ENCODE data around the gene GALT.

GALT gene

GRCh38 chr9:34686231-34686630 is 39.8 kb downstream of the GALT start:
- no peak for DNase-seq

DNA sequence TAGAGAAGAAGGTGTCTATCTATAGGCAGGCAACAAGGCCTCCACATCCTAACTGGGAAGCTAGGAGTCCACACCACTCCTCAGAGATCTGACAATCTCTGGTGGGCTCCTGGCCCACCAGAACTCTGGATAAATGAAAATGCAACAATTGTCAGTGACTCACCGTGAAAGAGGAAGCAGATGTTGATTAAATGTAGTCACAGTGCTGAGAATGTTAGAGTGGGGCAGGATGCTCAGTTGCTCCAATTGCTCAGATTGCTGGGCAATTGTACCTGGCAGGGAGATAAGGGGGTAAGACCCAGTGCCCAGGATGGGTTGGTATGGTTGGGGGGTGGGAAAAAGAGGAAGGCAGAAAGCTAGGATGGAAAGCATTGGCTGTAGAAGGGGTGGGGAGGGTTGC is 40.3 kb downstream of the GALT start:
- no peak for DNase-seq

DNA sequence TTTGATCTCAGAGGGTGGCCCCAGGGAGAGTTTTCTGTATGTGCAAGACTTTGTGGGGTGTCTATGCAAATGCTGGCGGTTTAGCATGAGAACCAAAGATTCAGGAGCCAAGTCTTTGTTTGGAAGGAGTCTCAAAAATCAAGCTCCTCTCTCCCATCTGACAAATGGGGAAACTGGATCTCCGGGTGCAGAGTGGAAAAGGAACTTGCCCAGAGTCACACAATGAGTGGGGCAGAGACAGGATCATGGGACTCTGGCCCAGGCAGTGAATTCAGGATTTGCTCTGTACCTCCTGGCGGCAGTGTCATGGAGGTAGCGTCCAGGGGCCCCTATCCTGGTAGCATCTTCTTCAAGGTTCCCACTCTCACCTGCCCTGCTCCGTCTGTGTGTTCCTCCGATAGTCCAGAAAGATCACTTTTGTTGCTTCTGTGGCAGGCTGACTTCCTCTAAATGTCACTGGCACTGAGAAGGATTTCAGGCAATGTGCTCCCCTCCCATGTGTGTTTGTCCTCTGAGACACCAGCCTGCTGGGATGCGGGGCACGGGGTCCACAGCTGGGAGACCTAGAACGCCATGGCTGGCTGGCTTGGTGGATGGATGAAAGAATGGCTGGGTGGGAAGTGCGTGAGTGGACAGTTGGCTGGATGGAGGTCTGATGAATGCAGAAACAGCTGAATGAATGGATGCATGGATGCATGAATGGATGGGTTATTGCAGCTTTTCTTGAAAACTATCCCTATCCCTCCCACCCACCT is 41.0 kb downstream of the GALT start:
- DNase-seq = no peak

DNA sequence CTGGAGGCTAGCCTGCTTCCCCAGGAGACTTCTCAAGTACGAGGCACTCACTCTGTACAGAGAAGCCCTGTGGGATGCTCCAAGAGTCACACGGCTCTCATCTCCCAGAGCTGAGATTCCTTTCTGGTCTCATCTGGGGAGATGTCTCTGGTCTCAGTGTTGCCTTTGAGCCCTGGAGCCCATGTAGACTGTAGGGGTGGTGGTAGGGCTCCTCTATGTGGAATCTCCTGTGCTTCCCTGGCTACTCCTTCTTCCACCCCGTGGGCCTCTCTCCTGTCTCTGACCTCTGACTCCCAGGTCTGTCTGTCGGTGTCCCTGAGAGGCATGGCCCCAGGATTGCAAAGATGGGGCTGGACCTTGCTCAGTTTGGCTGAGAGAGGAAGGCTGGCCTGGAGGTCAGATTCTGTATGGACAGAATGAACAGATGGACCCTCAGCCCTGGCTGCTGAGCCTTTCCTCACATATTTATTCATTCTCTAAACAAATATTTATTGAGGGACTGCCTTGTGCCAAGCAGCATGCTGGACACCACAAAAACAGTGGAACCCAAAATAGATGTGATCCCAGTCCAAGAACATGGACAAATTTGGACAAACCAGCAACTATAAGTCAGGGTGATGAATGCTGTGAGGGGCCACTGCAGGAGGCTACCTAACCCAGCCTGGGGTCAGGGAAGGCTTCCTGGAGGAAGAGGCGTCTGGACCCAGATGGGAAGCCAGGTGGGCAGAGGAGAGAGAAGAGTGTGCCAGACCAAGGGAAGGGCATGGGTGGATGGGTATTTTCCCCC is 42.0 kb downstream of the GALT start:
- no peak for DNase-seq

DNA sequence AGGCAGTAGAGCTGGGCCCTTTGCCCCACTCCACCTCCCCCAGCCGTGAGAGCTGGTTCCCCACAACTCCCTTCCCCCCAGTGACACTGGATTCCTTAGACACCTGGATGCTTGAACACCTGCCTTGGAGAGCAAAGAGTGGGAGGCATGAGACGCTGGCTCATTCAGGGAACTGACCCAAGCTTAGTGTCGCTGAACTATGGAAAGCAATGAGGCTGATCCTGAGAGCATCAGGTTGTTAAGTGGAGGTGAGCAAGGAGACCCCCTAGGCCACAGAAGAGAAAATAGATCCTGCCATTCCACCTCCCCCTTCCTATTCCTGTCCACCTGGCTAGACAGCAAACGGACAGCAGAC is 42.6 kb downstream of the GALT start:
- DNase-seq = no peak

DNA sequence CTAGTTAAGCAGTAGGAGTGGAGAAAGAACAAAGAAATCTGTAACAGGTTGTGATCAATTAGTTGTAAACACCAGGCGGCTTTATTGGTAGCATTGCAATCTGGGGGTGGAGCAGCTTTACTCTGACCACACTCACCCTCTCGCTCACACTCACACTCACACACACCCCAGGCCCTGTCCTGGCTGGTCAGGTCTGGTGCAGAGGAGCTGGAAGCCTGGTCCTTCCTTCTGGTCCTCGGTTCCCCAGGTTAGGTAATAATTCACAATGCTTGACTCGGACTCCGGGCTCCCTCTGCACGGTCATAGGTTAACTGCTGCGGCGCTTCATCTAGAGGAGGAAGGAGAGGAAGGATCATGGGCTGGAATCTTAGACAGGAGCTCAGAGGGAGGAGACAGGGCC is 43.0 kb downstream of the GALT start:
- DNase-seq = no peak

DNA sequence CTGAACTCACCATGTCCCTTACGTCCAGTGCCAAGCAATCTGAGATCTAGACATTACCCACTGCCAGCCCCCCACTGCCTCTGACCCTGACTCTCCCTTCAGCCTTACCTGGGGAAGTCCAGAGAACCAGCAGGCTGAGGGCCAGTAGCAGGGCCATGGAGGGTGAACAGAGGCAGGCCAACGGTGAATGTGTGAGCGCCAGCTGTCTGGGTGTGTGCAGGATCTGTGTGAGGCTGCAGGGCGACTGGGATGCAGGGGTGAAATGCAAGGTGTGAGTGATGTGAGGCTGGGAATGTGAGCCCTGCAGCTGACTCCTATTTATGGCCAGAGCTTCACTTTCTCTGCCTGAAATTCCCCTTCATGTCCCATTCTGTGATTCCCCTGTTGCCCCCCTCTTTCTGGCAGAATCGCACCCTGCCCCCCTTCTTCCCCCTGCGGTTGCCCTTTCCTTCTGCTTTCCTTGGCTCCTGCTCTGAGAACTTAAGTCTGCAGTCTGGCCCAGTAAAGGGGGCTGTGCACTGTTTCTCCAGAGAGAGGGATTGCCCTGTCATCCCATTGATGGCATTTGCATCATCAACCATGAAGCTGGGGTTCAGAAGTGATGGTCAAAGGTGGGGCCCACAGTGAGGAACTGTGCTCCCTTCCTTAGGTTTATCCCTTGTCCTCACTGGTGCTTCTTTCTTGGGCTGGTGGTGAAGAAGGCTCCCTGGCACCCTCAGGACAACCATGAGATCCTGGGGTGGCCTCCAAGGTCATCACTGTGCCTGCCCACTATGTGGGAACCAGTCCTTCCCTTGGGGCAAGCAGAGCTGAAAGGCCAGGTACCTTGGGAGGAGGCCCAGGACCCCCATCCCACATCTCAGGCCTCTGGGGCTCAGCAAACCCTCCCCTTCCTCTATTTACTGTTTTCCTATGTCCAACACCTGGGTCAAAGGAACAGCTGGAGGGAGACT is 44.8 kb downstream of the GALT start, which contains the start of gene CCL19:
CCL19 (minus strand) TSS at position 294 of the 953 bp plus-strand sequence; CDS start at position 157, 137 bp downstream.
- no peak for DNase-seq

- DNase-seq = no peak
These were observed 45.5 kb downstream of the GALT start for GRCh38 chr9:34691936-34692315.

GRCh38 chr9:34693560-34693959 is 47.1 kb downstream of the GALT start:
- no peak for DNase-seq

DNA sequence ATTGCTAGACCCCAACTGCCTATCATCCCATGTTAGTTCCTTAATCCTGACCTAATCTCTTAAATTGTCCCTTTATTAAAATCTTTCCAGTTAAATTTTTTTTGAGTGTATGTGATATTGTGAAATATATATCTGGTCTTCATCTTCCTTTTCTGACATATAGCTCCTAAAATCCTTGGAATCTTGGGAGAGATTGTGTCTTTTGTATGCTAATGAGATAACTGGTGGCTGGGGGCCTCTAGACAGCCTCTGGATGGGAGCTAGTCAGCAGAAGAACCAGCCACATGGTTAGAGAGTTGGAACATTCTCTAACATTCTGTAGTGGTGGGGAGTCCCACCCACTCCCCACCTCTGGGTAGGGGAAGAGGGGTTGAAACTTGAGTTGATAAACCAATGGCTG is 48.3 kb downstream of the GALT start:
- no peak for DNase-seq
